ENCODE data around the gene SLC1A2. TPM values are rescaled to one million over a fixed set of nuclear protein-coding genes. Genes with fewer than 3 reads are reported as not detected.

SLC1A2 gene
- total RNA-seq, 1 experiment from 2014 or later: 0.50 TPM

DNA sequence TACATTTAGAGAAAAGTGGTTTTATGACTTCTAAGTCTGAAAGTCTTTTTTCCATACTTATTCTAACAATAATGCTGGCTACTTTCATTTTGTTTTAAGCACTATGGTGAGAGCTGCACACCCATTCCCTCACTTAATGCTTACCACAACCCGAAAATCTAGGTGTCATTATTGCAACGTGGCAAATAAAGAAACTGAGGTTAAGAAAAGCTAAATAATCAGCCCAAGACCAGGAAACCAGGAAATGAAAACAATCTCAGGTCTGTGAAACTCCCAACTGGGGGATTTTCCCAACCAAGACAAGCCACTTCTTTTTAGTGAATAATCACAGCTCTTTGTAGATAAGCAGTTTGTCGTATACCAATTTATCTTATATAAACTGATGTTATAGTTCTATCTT lies 126.3 kb downstream of the SLC1A2 start:
- Histone ChIP-seq H3K14ac (ENCODE audit: insufficient read depth, low read length) (no peak overlapping the region), H2AK5ac (ENCODE audit: insufficient read length, low read length) (no peak overlapping the region), H4K91ac (ENCODE audit: insufficient read length, low read depth, low read length) (no peak overlapping the region), H2BK5ac (ENCODE audit: insufficient read length, low read length) (no peak overlapping the region), H4K5ac (ENCODE audit: insufficient read length, low read depth, low read length) (no peak overlapping the region), H3K79me2 (ENCODE audit: insufficient read depth, low read length) (no peaks in the 10 kb centered on the region), H3K4me2 (ENCODE audit: insufficient read depth, insufficient read length, low read length) (no peak overlapping the region), H3K23ac (ENCODE audit: insufficient read length, low read depth, low read length) (no peak overlapping the region), H3K4ac (ENCODE audit: low read depth, low read length) (no peak overlapping the region), H3K56ac (ENCODE audit: insufficient read length, low read depth, low read length) (no peak overlapping the region), H2BK120ac (ENCODE audit: low read depth, low read length, poor library complexity, severe bottlenecking) (no peak overlapping the region), H4K8ac (replicated peaks; ENCODE audit: insufficient read length, low read depth, low read length) (no peak overlapping the region), H3K9me3 (ENCODE audit: control insufficient read depth, low read depth, low read length) (no peaks in the 10 kb centered on the region), H3T11ph (ENCODE audit: low read length) (no peak overlapping the region), H3K27me3 (ENCODE audit: insufficient read depth, low read length) (no peaks in the 10 kb centered on the region), H2BK12ac (ENCODE audit: insufficient read length, low read depth, low read length) (no peak overlapping the region), H2AFZ (ENCODE audit: low read length) (no peak overlapping the region), H2BK15ac (ENCODE audit: low read depth, low read length) (no peak overlapping the region), H2BK20ac (ENCODE audit: low read depth, low read length, poor library complexity, severe bottlenecking) (no peak overlapping the region), H3K9ac (ENCODE audit: extremely low read depth, insufficient read length, low read length) (no peak overlapping the region), H3K27ac (ENCODE audit: insufficient read length, low read depth, low read length) (no peak overlapping the region), H4K20me1 (ENCODE audit: control insufficient read depth, insufficient read depth, insufficient read length) (no peaks in the 10 kb centered on the region), H3K18ac (ENCODE audit: insufficient read length, low read depth, low read length) (no peak overlapping the region), H3K79me1 (ENCODE audit: insufficient read depth, low read depth, low read length, poor library complexity, severe bottlenecking) (no peaks in the 10 kb centered on the region), H3K23me2 (ENCODE audit: insufficient read length, low read depth, low read length, poor library complexity, severe bottlenecking) (no peaks in the 10 kb centered on the region), H3K4me1 (ENCODE audit: insufficient read depth, low read length) (no peaks in the 10 kb centered on the region)
- no peak overlapping the region for H3K27ac Mint-ChIP-seq
- no peak overlapping the region for H3K4me3 Mint-ChIP-seq
- no CpG with 5 or more reads among the region's 3 CpGs for WGBS (ENCODE audit: extremely low coverage, insufficient read length, low lambda C conversion rate)
- peaks cover 6 to 7% of the 10 kb centered on the region in 2 experiments; a peak in 3 of 4 replicates for H3K4me1 Mint-ChIP-seq
- no peak for DNase-seq
- H3K9me3 Mint-ChIP-seq: no peaks in the 10 kb centered on the region
- TF ChIP-seq, protein P1, sequence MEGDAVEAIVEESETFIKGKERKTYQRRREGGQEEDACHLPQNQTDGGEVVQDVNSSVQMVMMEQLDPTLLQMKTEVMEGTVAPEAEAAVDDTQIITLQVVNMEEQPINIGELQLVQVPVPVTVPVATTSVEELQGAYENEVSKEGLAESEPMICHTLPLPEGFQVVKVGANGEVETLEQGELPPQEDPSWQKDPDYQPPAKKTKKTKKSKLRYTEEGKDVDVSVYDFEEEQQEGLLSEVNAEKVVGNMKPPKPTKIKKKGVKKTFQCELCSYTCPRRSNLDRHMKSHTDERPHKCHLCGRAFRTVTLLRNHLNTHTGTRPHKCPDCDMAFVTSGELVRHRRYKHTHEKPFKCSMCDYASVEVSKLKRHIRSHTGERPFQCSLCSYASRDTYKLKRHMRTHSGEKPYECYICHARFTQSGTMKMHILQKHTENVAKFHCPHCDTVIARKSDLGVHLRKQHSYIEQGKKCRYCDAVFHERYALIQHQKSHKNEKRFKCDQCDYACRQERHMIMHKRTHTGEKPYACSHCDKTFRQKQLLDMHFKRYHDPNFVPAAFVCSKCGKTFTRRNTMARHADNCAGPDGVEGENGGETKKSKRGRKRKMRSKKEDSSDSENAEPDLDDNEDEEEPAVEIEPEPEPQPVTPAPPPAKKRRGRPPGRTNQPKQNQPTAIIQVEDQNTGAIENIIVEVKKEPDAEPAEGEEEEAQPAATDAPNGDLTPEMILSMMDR (conservative IDR thresholded peaks at IDR 0.05): no peak
- H3K36me3 Mint-ChIP-seq (ENCODE audit: insufficient read depth in 1 of 3, low read depth in 3 of 3): no peaks in the 10 kb centered on the region
- H3K27me3 Mint-ChIP-seq (ENCODE audit: low read depth): no peaks in the 10 kb centered on the region

Measured in H9 (cell line).